Measurements from ENCODE around the gene PLCB2. TPM values are rescaled to one million over a fixed set of nuclear protein-coding genes. Genes with fewer than 3 reads are reported as not detected.

PLCB2 gene
- total RNA-seq, 4 donors from 2014 or later = 0.34 to 3.0 (median 2.0) TPM

DNA sequence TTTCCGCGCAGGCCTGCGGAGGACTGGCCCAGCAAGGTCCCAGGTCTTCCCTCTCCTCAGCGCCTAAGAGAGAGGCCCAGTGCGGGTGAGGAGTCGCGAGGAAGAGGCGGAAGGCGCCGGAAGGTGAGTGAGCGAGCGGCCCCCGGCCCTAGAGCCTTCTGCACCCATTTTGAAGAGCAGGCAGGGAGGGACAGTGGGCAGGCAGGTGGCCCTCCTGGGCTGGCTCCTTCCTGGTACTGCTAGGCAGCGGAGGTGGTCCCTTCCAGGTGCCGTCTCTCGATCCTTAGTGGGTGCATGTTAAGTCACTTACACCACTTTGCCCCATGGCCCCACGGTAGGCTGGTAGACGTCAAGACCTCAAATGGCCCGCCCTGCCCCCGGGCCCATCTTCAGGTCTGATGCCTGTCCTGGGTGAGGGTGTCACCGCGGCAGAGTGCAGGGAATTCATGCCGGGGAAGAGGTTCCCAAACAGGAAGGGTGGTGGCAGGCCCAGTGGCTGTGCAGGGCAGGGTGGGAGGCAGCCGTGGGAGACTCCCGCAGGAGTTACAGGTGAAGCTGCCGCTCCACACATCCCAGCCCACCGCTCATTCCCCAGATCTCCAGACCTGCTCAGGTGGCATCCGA is 54.5 kb downstream of the PLCB2 start:
- H3K4me1 ChIP-seq = peaks cover 46% of the 10 kb centered on the region
- WGBS = 34% methylated on average over 17 of the region's 28 CpGs
- TF ChIP-seq POLR2AphosphoS5 (IDR thresholded peaks at IDR 0.05) = no peak
- TF ChIP-seq EP300 (IDR thresholded peaks at IDR 0.05) = no peak
- TF ChIP-seq POLR2A (IDR thresholded peaks at IDR 0.05) = no peak
- TF ChIP-seq, protein P1, sequence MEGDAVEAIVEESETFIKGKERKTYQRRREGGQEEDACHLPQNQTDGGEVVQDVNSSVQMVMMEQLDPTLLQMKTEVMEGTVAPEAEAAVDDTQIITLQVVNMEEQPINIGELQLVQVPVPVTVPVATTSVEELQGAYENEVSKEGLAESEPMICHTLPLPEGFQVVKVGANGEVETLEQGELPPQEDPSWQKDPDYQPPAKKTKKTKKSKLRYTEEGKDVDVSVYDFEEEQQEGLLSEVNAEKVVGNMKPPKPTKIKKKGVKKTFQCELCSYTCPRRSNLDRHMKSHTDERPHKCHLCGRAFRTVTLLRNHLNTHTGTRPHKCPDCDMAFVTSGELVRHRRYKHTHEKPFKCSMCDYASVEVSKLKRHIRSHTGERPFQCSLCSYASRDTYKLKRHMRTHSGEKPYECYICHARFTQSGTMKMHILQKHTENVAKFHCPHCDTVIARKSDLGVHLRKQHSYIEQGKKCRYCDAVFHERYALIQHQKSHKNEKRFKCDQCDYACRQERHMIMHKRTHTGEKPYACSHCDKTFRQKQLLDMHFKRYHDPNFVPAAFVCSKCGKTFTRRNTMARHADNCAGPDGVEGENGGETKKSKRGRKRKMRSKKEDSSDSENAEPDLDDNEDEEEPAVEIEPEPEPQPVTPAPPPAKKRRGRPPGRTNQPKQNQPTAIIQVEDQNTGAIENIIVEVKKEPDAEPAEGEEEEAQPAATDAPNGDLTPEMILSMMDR (IDR thresholded peaks at IDR 0.05) = no peak

DNA sequence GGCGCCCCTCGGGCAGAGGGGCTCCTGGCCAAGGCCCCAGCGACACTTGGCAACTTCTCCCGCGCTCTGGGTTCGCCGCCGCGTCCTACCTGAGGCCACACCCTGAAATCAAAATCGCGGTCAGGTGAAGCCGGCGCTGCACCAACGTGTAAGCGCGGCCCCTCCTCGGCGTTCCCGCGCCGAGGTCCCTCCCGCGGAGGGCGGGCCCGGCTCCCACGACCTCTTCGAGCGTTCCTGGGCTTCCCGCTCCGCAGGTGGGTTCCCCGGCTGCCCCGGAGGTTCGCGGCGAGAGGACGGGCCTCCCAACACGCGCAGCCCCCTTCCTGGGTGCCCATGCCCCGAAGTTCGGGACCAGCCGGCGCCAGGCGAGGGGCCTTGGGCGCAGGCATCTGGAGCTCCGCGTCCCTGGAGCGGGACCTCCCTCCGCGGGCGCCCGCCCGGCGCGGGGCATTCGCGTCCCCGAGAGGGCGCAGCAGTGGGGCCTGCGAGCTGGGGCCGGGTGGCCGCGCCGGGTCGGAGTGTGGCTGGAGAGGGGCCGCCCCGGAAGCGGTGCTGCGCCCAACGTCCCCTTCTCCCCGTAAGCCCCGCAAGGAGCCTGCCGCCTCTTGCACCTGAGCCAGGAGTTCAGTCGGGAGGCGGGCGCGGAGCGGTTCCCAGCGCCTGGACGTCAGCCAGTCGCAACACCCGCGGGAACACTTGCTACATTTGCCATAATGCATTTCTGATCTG is 55.1 kb downstream of the PLCB2 start:
- peaks cover 2% of the 10 kb centered on the region for H3K27me3 ChIP-seq
- WGBS = 2% methylated on average over 26 of the region's 82 CpGs

More for the DNA sequence above, 54.5 kb downstream of the PLCB2 start:
- H3K4me3 ChIP-seq = peak overlapping the region; percentile 64
- peaks cover 2% of the 10 kb centered on the region for H3K27me3 ChIP-seq
- DNase-seq (ENCODE audit: low spot score in 2 of 2) = no peak
- H3K36me3 ChIP-seq = peaks cover 5% of the 10 kb centered on the region
- H3K9me3 ChIP-seq = no peaks in the 10 kb centered on the region
- H3K27ac ChIP-seq = peak overlapping the region; percentile 81

DNA sequence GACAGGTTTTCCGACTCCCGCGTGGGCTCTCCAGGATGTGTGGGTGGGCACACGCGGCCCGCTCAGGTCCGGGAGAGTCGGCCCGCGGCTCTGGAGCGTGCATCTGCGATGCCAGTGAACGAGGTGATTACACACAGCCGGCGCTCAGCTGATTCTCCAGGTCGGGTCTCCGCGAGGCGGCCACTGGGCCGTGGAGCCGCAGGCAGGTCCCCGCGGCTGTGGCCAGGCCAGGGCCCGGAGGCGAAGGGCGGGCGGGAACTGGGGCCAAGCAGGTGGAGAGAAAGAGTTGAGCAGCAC is 55.6 kb downstream of the PLCB2 start:
- DNase-seq (ENCODE audit: low spot score in 2 of 2) = no peak
- H3K27me3 ChIP-seq = peaks cover 2% of the 10 kb centered on the region
- peaks cover 53% of the 10 kb centered on the region for H3K4me1 ChIP-seq
- TF ChIP-seq POLR2A (IDR thresholded peaks at IDR 0.05) (no peak), EP300 (IDR thresholded peaks at IDR 0.05) (no peak), POLR2AphosphoS5 (IDR thresholded peaks at IDR 0.05) (no peak)
- TF ChIP-seq, protein P1 (IDR thresholded peaks at IDR 0.05) = no peak
- no CpG with 5 or more reads among the region's 27 CpGs for WGBS
- H3K4me3 ChIP-seq = peak overlapping the region; percentile 64
- H3K27ac ChIP-seq = peak overlapping the region; percentile 81
- peaks cover 4% of the 10 kb centered on the region for H3K36me3 ChIP-seq
- H3K9me3 ChIP-seq = no peaks in the 10 kb centered on the region

More for the DNA sequence above, 55.1 kb downstream of the PLCB2 start:
- peak overlapping the region; percentile 64 for H3K4me3 ChIP-seq
- H3K27ac ChIP-seq = peak overlapping the region; percentile 81
- H3K9me3 ChIP-seq = no peaks in the 10 kb centered on the region
- peaks cover 51% of the 10 kb centered on the region for H3K4me1 ChIP-seq
- H3K36me3 ChIP-seq = peaks cover 5% of the 10 kb centered on the region
- DNase-seq (ENCODE audit: low spot score in 2 of 2) = no peak
- TF ChIP-seq, protein P1 (IDR thresholded peaks at IDR 0.05) = no peak
- TF ChIP-seq POLR2AphosphoS5 (IDR thresholded peaks at IDR 0.05) = peak in 1 of 3 donors; percentile 13

DNA sequence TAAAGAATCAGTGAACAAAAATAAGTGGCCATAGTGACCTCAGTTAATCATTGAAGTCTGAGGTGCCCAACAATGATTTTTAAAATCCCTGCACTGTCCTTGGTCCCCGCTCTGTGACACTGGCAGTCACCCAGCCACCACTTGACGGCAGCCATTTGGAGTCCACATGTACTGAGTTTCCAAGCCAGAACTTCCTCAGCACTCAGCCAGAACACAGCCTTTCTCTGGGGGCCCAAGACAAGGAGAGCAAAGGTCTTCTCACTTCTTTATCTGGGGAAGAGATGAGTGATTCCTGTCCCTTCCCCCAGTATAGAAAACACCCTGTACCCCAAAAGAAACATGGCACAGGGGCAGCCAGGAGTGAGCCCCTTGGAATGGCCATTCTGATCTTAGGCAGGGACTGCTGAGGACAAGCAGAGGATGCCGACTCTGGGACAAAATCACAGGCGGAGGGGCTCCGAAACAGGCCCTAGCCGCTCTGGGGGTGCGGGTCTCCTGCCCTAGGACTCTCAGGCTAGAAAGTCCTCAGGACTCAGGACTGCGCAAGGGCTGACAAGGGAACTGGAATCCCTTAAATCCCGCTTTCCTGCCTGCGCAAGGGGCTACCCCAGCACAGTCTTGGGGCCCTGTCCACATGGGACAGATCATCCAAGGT is 56.1 kb downstream of the PLCB2 start:
- Histone ChIP-seq H3K4me1 (peaks cover 58% of the 10 kb centered on the region), H3K27ac (peak overlapping the region; percentile 81), H3K4me3 (no peak overlapping the region), H3K36me3 (no peaks in the 10 kb centered on the region), H3K27me3 (peaks cover 2% of the 10 kb centered on the region), H3K9me3 (no peaks in the 10 kb centered on the region)
- no peak for DNase-seq (ENCODE audit: low spot score in 2 of 2)
- TF ChIP-seq, protein P1 (IDR thresholded peaks at IDR 0.05) = no peak
- TF ChIP-seq EP300 (IDR thresholded peaks at IDR 0.05) (no peak), POLR2AphosphoS5 (IDR thresholded peaks at IDR 0.05) (no peak), POLR2A (IDR thresholded peaks at IDR 0.05) (no peak)
- WGBS = 68% methylated on average over 5 of the region's 10 CpGs

Measured in suprapubic skin (tissue), 4 donors.